Keratinocyte (primary cell): Measurements from ENCODE around the gene NGEF. TPM values are rescaled to one million over a fixed set of nuclear protein-coding genes. Genes with fewer than 3 reads are reported as not detected.

Experiments
- DNase-seq: peaks from one replicate; pipeline ENCODE4 v3.0.0-alpha.2; 2011; ENCODE audit warnings: low read depth, missing footprints, low spot score
- FAIRE-seq: peaks from 2 replicates; lab custom pipeline; 2011; peaks lifted over from hg19 to GRCh38; lab: Jason Lieb, UNC
- H2AFZ ChIP-seq: 2 replicates; pipeline ENCODE4 v1.6.0; 2012; ENCODE audit warnings: low read length, control low read depth, inconsistent platforms; ENCODE audit not compliant: control insufficient read depth
- H3K27ac ChIP-seq: 2 replicates; pipeline ENCODE4 v1.5.1; 2011; ENCODE audit warnings: low read length; ENCODE audit not compliant: control insufficient read depth, insufficient read depth
- H3K27me3 ChIP-seq: 3 replicates; pipeline ENCODE4 v1.6.0; 2011; ENCODE audit warnings: low read length; ENCODE audit not compliant: control insufficient read depth, insufficient read depth; ENCODE audit errors: extremely low read depth
- H3K36me3 ChIP-seq, 2 experiments: 2 replicates in 1 of 2; 3 replicates in 1 of 2; pipeline ENCODE4 v1.5.1; 2011; ENCODE audit warnings: low read length in 2 of 2, mild to moderate bottlenecking in 1 of 2; ENCODE audit not compliant: control insufficient read depth in 2 of 2, insufficient read depth in 2 of 2; ENCODE audit errors: extremely low read depth in 1 of 2
- H3K4me1 ChIP-seq: 3 replicates; pipeline ENCODE4 v1.5.1; 2011; ENCODE audit warnings: low read length; ENCODE audit not compliant: control insufficient read depth, insufficient read depth; ENCODE audit errors: extremely low read depth
- H3K4me2 ChIP-seq: 3 replicates; pipeline ENCODE4 v1.6.0; 2011; ENCODE audit warnings: low read depth, low read length; ENCODE audit not compliant: control insufficient read depth, insufficient read depth; ENCODE audit errors: extremely low read depth
- H3K4me3 ChIP-seq, 3 experiments: fragments of 200-600 bp in 1 of 3; sonication (generic) in 1 of 3; 2 replicates in 2 of 3; 3 replicates in 1 of 3; pipeline ENCODE4 v1.5.1; 2011 to 2016; ENCODE audit warnings: low read length in 3 of 3, mild to moderate bottlenecking in 3 of 3, control low read depth in 2 of 3, inconsistent platforms in 1 of 3, low read depth in 1 of 3, mixed read lengths in 1 of 3, mixed run types in 1 of 3, moderate library complexity in 1 of 3; ENCODE audit not compliant: control insufficient read depth in 2 of 3, insufficient read depth in 2 of 3; ENCODE audit errors: extremely low read depth in 1 of 3
- H3K79me2 ChIP-seq: 2 replicates; pipeline ENCODE4 v1.6.0; 2012; ENCODE audit warnings: low read length; ENCODE audit not compliant: control insufficient read depth, insufficient read depth
- H3K9ac ChIP-seq: 3 replicates; pipeline ENCODE4 v1.6.0; 2011; ENCODE audit warnings: low read length; ENCODE audit not compliant: control insufficient read depth, insufficient read depth; ENCODE audit errors: extremely low read depth
- H3K9me1 ChIP-seq: 3 replicates; pipeline ENCODE4 v1.6.0; 2011; ENCODE audit warnings: low read length; ENCODE audit not compliant: control insufficient read depth, insufficient read depth; ENCODE audit errors: extremely low read depth
- H3K9me3 ChIP-seq: 2 replicates; pipeline ENCODE4 v1.5.1; 2012; ENCODE audit warnings: low read depth, low read length; ENCODE audit not compliant: control insufficient read depth
- H4K20me1 ChIP-seq: 3 replicates; pipeline ENCODE4 v1.6.0; 2011; ENCODE audit warnings: low read length; ENCODE audit not compliant: control insufficient read depth, insufficient read depth; ENCODE audit errors: extremely low read depth
- CTCF ChIP-seq, 3 experiments: IDR thresholded peaks in 1 of 3; conservative IDR thresholded peaks in 1 of 3; optimal IDR thresholded peaks in 1 of 3; 2 replicates in 2 of 3; 3 replicates in 1 of 3; pipeline versions ENCODE3 to v1.5.1; 2011; ENCODE audit warnings: low read length in 3 of 3, mild to moderate bottlenecking in 3 of 3, moderate library complexity in 2 of 3, control low read depth in 1 of 3, inconsistent platforms in 1 of 3; ENCODE audit not compliant: insufficient read depth in 2 of 3; ENCODE audit errors: extremely low read depth in 1 of 3
- EZH2 ChIP-seq: IDR thresholded peaks from one replicate; pipeline ENCODE4 v1.6.1; 2012; ENCODE audit warnings: inconsistent platforms, mild to moderate bottlenecking, low read length, moderate library complexity
- dilution Hi-C: fragments of 300-500 bp; cut with MboI; formaldehyde crosslinking; loops from one replicate; pipeline ENCODE4 v1.7.0; 2020; ENCODE audit warnings: low sequenced_read_pairs; ENCODE audit not compliant: extremely low pct_ligation_motif_present
- polyA plus RNA-seq, 5 experiments: library from polyadenylated mRNA; depleted of rRNA in 3 of 5; stranded (reverse) in 3 of 5; stranded (forward) in 1 of 5; unstranded in 1 of 5; fragments of >200 nt; gene quantifications; 1 replicate in 1 of 5; 2 replicates in 3 of 5; 3 replicates in 1 of 5; pipeline versions ENCODE4 v1.2.1 to v1.2.3, GENCODE V29; 2011 to 2012; ENCODE audit warnings: missing spikeins in 2 of 5, low read depth in 1 of 5, low replicate concordance in 1 of 5

NGEF gene
- polyA plus RNA-seq, 1 donor (not counting 4 experiments of a cell fraction or from before 2014, with no cell fraction given) = 0.17 TPM

GRCh38 chr2:233060501-233060979 is 47.5 kb upstream of the NGEF start:
- no peaks in the 10 kb centered on the region for H3K4me1 ChIP-seq
- H3K9me1 ChIP-seq = no peaks in the 10 kb centered on the region
- H3K27ac ChIP-seq = no peak overlapping the region
- H3K27me3 ChIP-seq = no peaks in the 10 kb centered on the region
- FAIRE-seq = no peak
- dilution Hi-C loops = no loop called here
- no peak overlapping the region for H3K9ac ChIP-seq
- no peak for DNase-seq
- no peak overlapping the region for H3K4me2 ChIP-seq
- no peak overlapping the region for H3K4me3 ChIP-seq
- H3K79me2 ChIP-seq = no peaks in the 10 kb centered on the region
- no peaks in the 10 kb centered on the region for H4K20me1 ChIP-seq
- TF ChIP-seq EZH2 (no peak), CTCF (optimal IDR thresholded peaks at IDR 0.05 in 1 of 3, IDR thresholded peaks at IDR 0.05 in 1 of 3, conservative IDR thresholded peaks at IDR 0.05 in 1 of 3; ENCODE audit: extremely low read depth in 1 of 3, insufficient read depth in 2 of 3, low read length in 3 of 3) (no peak)
- H2AFZ ChIP-seq = no peak overlapping the region
- no peaks in the 10 kb centered on the region for H3K36me3 ChIP-seq
- H3K9me3 ChIP-seq = no peaks in the 10 kb centered on the region

GRCh38 chr2:233059797-233060500 is 46.9 kb upstream of the NGEF start, which contains the start of gene INPP5D:
TSS of gene INPP5D (plus strand) at chr2:233060342. CDS start at chr2:233060479, 137 bp downstream.
- FAIRE-seq = no peak
- H2AFZ ChIP-seq = no peak within 1 kb of the TSS
- H3K27ac ChIP-seq = no peak within 1 kb of the TSS

More at GRCh38 chr2:233059797-233060500, 46.9 kb upstream of the NGEF start, which contains the start of gene INPP5D:
- dilution Hi-C loops = no loop called here
- H4K20me1 ChIP-seq = no peaks in the 10 kb centered on the region
- H3K4me1 ChIP-seq = no peaks in the 10 kb centered on the region
- H3K9me1 ChIP-seq = no peaks in the 10 kb centered on the region
- no peak for DNase-seq
- H3K9me3 ChIP-seq = no peaks in the 10 kb centered on the region
- no peak within 1 kb of the TSS for H3K4me3 ChIP-seq
- no peak within 1 kb of the TSS for H3K4me2 ChIP-seq
- H3K9ac ChIP-seq = no peak within 1 kb of the TSS
- peaks cover 3% of the 10 kb centered on the region for H3K27me3 ChIP-seq
- TF ChIP-seq CTCF (optimal IDR thresholded peaks at IDR 0.05 in 1 of 3, IDR thresholded peaks at IDR 0.05 in 1 of 3, conservative IDR thresholded peaks at IDR 0.05 in 1 of 3; ENCODE audit: extremely low read depth in 1 of 3, insufficient read depth in 2 of 3, low read length in 3 of 3) (no peak), EZH2 (no peak)
- no peaks in the 10 kb centered on the region for H3K79me2 ChIP-seq
- no peaks in the 10 kb centered on the region for H3K36me3 ChIP-seq
